HEK293 (cell line): ENCODE results near the gene BCAN.

ENCODE experiments used
- CTCF ChIP-seq: fragments of 450-650 bp; formaldehyde crosslinking; IDR thresholded peaks from 2 replicates; pipeline ENCODE4 v1.5.1; 2016; ENCODE audit warnings: missing biosample characterization, missing genetic modification characterization
- GLIS1 ChIP-seq: fragments of 450-650 bp; formaldehyde crosslinking; IDR thresholded peaks from 2 replicates; pipeline ENCODE4 v1.5.1; 2016; ENCODE audit warnings: missing biosample characterization, missing genetic modification characterization
- GLIS2 ChIP-seq: fragments of 450-650 bp; formaldehyde crosslinking; IDR thresholded peaks from 2 replicates; pipeline ENCODE4 v1.5.1; 2016; ENCODE audit warnings: missing biosample characterization, missing genetic modification characterization
- INSM2 ChIP-seq: fragments of 450-650 bp; formaldehyde crosslinking; IDR thresholded peaks from 2 replicates; pipeline ENCODE4 v1.5.1; 2016; ENCODE audit warnings: missing biosample characterization, missing genetic modification characterization
- KLF8 ChIP-seq: fragments of 450-650 bp; formaldehyde crosslinking; IDR thresholded peaks from 2 replicates; pipeline ENCODE4 v1.5.1; 2016; ENCODE audit warnings: missing biosample characterization, missing genetic modification characterization
- PATZ1 ChIP-seq: fragments of 450-650 bp; formaldehyde crosslinking; IDR thresholded peaks from 2 replicates; pipeline ENCODE4 v1.5.1; 2016; ENCODE audit warnings: missing biosample characterization, missing genetic modification characterization
- SCRT2 ChIP-seq: fragments of 450-650 bp; formaldehyde crosslinking; IDR thresholded peaks from 2 replicates; pipeline ENCODE4 v1.5.1; 2016; ENCODE audit warnings: missing biosample characterization, missing genetic modification characterization
- TCF7L2 ChIP-seq: IDR thresholded peaks from 2 replicates; pipeline ENCODE4 v1.6.1; 2011; ENCODE audit warnings: low read depth, mild to moderate bottlenecking, inconsistent platforms, low read length, moderate library complexity, borderline replicate concordance
- ZBTB17 ChIP-seq: fragments of 450-650 bp; formaldehyde crosslinking; IDR thresholded peaks from 2 replicates; pipeline ENCODE4 v1.5.1; 2016; ENCODE audit warnings: missing biosample characterization, missing genetic modification characterization
- ZBTB48 ChIP-seq: fragments of 450-650 bp; formaldehyde crosslinking; IDR thresholded peaks from 2 replicates; pipeline ENCODE4 v1.5.1; 2016; ENCODE audit warnings: missing biosample characterization, missing genetic modification characterization
- ZNF10 ChIP-seq: fragments of 450-650 bp; formaldehyde crosslinking; IDR thresholded peaks from 2 replicates; pipeline ENCODE4 v1.5.1; 2017; ENCODE audit warnings: missing biosample characterization, missing genetic modification characterization
- ZNF132 ChIP-seq: fragments of 450-650 bp; formaldehyde crosslinking; IDR thresholded peaks from 2 replicates; pipeline ENCODE4 v1.5.1; 2017; ENCODE audit warnings: missing biosample characterization, missing genetic modification characterization, borderline replicate concordance
- ZNF174 ChIP-seq: fragments of 450-650 bp; formaldehyde crosslinking; IDR thresholded peaks from 2 replicates; pipeline ENCODE4 v1.5.0; 2017; ENCODE audit warnings: missing biosample characterization, mild to moderate bottlenecking, missing genetic modification characterization
- ZNF274 ChIP-seq, 2 experiments: fragments of 200-500 bp in 1 of 2; fragments of 450-650 bp in 1 of 2; sonication (Bioruptor generic) in 1 of 2; formaldehyde crosslinking in 1 of 2; IDR thresholded peaks; 2 replicates each; pipeline versions ENCODE4 v1.5.1 to v1.6.1; 2014 to 2016; ENCODE audit warnings: borderline replicate concordance in 1 of 2, inconsistent platforms in 1 of 2, low read length in 1 of 2, missing biosample characterization in 1 of 2, missing genetic modification characterization in 1 of 2
- ZNF366 ChIP-seq: fragments of 450-650 bp; formaldehyde crosslinking; conservative IDR thresholded peaks from 2 replicates; pipeline ENCODE4 v1.5.1; 2016; ENCODE audit warnings: missing biosample characterization, missing genetic modification characterization
- ZNF391 ChIP-seq: fragments of 450-650 bp; formaldehyde crosslinking; IDR thresholded peaks from 2 replicates; pipeline ENCODE4 v1.5.1; 2016; ENCODE audit warnings: low read depth, missing biosample characterization, missing genetic modification characterization, borderline replicate concordance
- ZNF394 ChIP-seq: fragments of 450-650 bp; formaldehyde crosslinking; IDR thresholded peaks from 2 replicates; pipeline ENCODE4 v1.5.1; 2016; ENCODE audit warnings: missing biosample characterization, missing genetic modification characterization, mild to moderate bottlenecking, moderate library complexity, borderline replicate concordance
- ZNF426 ChIP-seq: fragments of 450-650 bp; formaldehyde crosslinking; IDR thresholded peaks from 2 replicates; pipeline ENCODE4 v1.5.1; 2017; ENCODE audit warnings: missing biosample characterization, missing genetic modification characterization, mild to moderate bottlenecking, inconsistent platforms, moderate library complexity
- ZNF529 ChIP-seq: fragments of 450-650 bp; formaldehyde crosslinking; IDR thresholded peaks from 2 replicates; pipeline ENCODE4 v1.5.1; 2017; ENCODE audit warnings: missing genetic modification characterization, missing biosample characterization; ENCODE audit not compliant: insufficient replicate concordance
- ZNF692 ChIP-seq: fragments of 450-650 bp; formaldehyde crosslinking; IDR thresholded peaks from 2 replicates; pipeline ENCODE4 v1.5.1; 2016; ENCODE audit warnings: missing biosample characterization, missing genetic modification characterization
- ZNF747 ChIP-seq: fragments of 450-650 bp; formaldehyde crosslinking; IDR thresholded peaks from 2 replicates; pipeline ENCODE4 v1.5.1; 2016; ENCODE audit warnings: missing biosample characterization, missing genetic modification characterization

The BCAN gene

GRCh38 chr1:156706657-156707416, 64.9 kb downstream of the BCAN start (continued):
- TF ChIP-seq ZNF366 (tag by site-specific recombination): peak; percentile 16
- TF ChIP-seq GLIS1 (tag by site-specific recombination): peak; percentile 74
- TF ChIP-seq ZNF394: no peak
- TF ChIP-seq ZBTB48 (tag by site-specific recombination): peak; percentile 52; the same call in 1 of the 2 replicates
- no peak for TF ChIP-seq ZNF692 (tag by site-specific recombination)
- no peak for TF ChIP-seq PATZ1 (tag by site-specific recombination)
- TF ChIP-seq ZNF529: no peak
- no peak for TF ChIP-seq ZNF174
- TF ChIP-seq INSM2 (tag by site-specific recombination): peak; percentile 2; the same call in 1 of the 2 replicates
- TF ChIP-seq ZNF10 (tag by site-specific recombination): no peak
- no peak for TF ChIP-seq CTCF (tag by site-specific recombination)
- TF ChIP-seq ZNF391 (tag by site-specific recombination): no peak
- TF ChIP-seq KLF8: no peak
- TF ChIP-seq ZNF274 (IDR thresholded peaks at IDR 0.05; ENCODE audit: low read length): no peak
- TF ChIP-seq ZNF274 (tag by site-specific recombination; IDR thresholded peaks at IDR 0.05; ENCODE audit: borderline replicate concordance): no peak
- TF ChIP-seq ZNF747 (tag by site-specific recombination): no peak
- TF ChIP-seq SCRT2 (tag by site-specific recombination): no peak
- TF ChIP-seq ZNF132 (tag by site-specific recombination): no peak
- TF ChIP-seq ZNF426 (tag by site-specific recombination): no peak
- no peak; the same call in 1 of the 2 replicates for TF ChIP-seq GLIS2
- peak; percentile 55; the same call in 1 of the 2 replicates for TF ChIP-seq TCF7L2
- peak; percentile 6; the same call in 1 of the 2 replicates for TF ChIP-seq ZBTB17 (tag by site-specific recombination)
